Ovary (tissue), 3 donors: ENCODE results near the gene DUSP1.

Experiments
- CTCF ChIP-seq, 3 donors: fragments of 450-650 bp in 2 of 3; fragments of 200-600 bp in 1 of 3; IDR thresholded peaks; one replicate each; pipeline versions ENCODE4 v1.5.1 to v1.8.0; 2016 to 2022; ENCODE audit warnings: antibody characterized with exemption in 3 of 3, mild to moderate bottlenecking in 1 of 3
- EP300 ChIP-seq: sonication (generic); formaldehyde crosslinking; IDR thresholded peaks from one replicate; pipeline ENCODE4 v1.6.1; 2017; ENCODE audit warnings: antibody characterized with exemption
- POLR2A ChIP-seq: fragments of 450-650 bp; IDR thresholded peaks from one replicate; pipeline ENCODE4 v1.6.1; 2017; ENCODE audit warnings: antibody characterized with exemption, mild to moderate bottlenecking, moderate library complexity
- donor health status: DM: no; HTN: no; CAD: no.

DNA sequence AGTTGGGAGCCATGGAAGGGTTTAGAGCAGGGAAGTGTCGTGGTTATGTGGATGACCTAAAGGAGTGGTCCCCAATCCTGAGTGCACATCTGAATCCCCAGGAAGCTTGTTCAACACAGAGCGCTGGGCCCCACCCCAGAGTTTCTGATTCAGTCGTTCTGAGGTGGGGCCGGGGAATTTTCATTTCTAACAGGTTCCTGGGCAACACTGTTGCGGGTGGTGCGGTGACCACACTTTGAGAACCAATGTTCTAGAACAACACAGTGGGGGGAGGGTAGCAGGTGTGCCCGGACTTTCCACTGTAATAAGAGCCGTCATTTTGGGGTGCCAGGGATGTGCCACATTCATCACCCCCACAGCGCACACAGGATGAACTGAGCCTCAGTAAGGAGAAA lies 39.3 kb downstream of the DUSP1 start:
- TF ChIP-seq POLR2A (no peak), CTCF (IDR thresholded peaks at IDR 0.05) (no peak), EP300 (no peak)
